Upper lobe of left lung (tissue), 6 donors: Measurements from ENCODE around the gene DDX10. TPM values are rescaled to one million over a fixed set of nuclear protein-coding genes. Genes with fewer than 3 reads are reported as not detected.

Source experiments
- ATAC-seq, 2 donors: fragments of 200-7000 bp; cut with Tn5 transposase; one replicate each; pipeline ENCODE4 v1.9.1; 2022; ENCODE audit warnings: mild to moderate bottlenecking in 2 of 2, moderate library complexity in 2 of 2; ENCODE audit not compliant: low FRiP score in 2 of 2
- DNase-seq, 2 donors: peaks; one replicate each; pipeline ENCODE4 v3.0.0-alpha.2; 2019 to 2020
- H3K27ac ChIP-seq, 4 donors: fragments of 200-600 bp; sonication (generic); one replicate each; pipeline ENCODE4 v1.5.1; 2016 to 2019
- H3K27me3 ChIP-seq, 4 donors: fragments of 200-600 bp; sonication (generic); one replicate each; pipeline ENCODE4 v1.5.1; 2017 to 2019
- H3K36me3 ChIP-seq, 4 donors: fragments of 200-600 bp; sonication (generic); one replicate each; pipeline ENCODE4 v1.5.1; 2016 to 2019
- H3K4me1 ChIP-seq, 4 donors: fragments of 200-600 bp; sonication (generic); one replicate each; pipeline ENCODE4 v1.5.1; 2018 to 2019
- H3K4me3 ChIP-seq, 4 donors: fragments of 200-600 bp; sonication (generic); one replicate each; pipeline ENCODE4 v1.5.1; 2017 to 2019; ENCODE audit warnings: mild to moderate bottlenecking in 2 of 4, moderate library complexity in 1 of 4
- H3K9me3 ChIP-seq, 4 donors: fragments of 200-600 bp; sonication (generic); one replicate each; pipeline ENCODE4 v1.5.1; 2018 to 2019
- CTCF ChIP-seq, 6 experiments: fragments of 450-650 bp in 4 of 6; fragments of 200-600 bp in 2 of 6; sonication (generic) in 2 of 6; IDR thresholded peaks; one replicate each; pipeline ENCODE4 v1.5.1; 2016 to 2019; ENCODE audit warnings: antibody characterized with exemption in 6 of 6
- EP300 ChIP-seq, 4 donors: sonication (generic); formaldehyde crosslinking; IDR thresholded peaks; one replicate each; pipeline ENCODE4 v1.5.1; 2017; ENCODE audit warnings: antibody characterized with exemption in 4 of 4, control low read depth in 2 of 4
- POLR2A ChIP-seq, 4 donors: fragments of 450-650 bp; IDR thresholded peaks; one replicate each; pipeline ENCODE4 v1.5.1; 2016 to 2017; ENCODE audit warnings: antibody characterized with exemption in 4 of 4, mild to moderate bottlenecking in 2 of 4
- POLR2AphosphoS5 ChIP-seq, 2 donors: sonication (generic); formaldehyde crosslinking; IDR thresholded peaks; one replicate each; pipeline ENCODE4 v1.5.1; 2017; ENCODE audit warnings: antibody characterized with exemption in 2 of 2
- WGBS, 2 donors: methylation state at CpG; one replicate each; pipeline ENCODE4 v1.1.5; 2017 to 2018; 5-methylcytosine and 5-hydroxymethylcytosine counted together
- total RNA-seq, 6 donors: library from RNA; depleted of rRNA in 4 of 6; stranded (reverse); fragments of >200 nt in 4 of 6; gene quantifications; one replicate each; pipeline versions ENCODE4 v1.1.0 to v1.2.1, GENCODE V29; 2016 to 2021
- donor health status: DM: no; HTN: no; CAD: no; lungs with moderate emphysema.
- donor health status: DM: no; HTN: yes; CAD: no; lungs with severe emphysema.

The DDX10 gene
- total RNA-seq, 6 donors from 2014 or later: 9.0 to 25.2 (median 17.4) TPM

GRCh38 chr11:108790501-108791299 is 125.8 kb downstream of the DDX10 start:
- H3K9me3 ChIP-seq: no peaks in the 10 kb centered on the region
- no peak overlapping the region for H3K4me3 ChIP-seq
- no peak for TF ChIP-seq POLR2AphosphoS5 (IDR thresholded peaks at IDR 0.05)
- TF ChIP-seq EP300 (IDR thresholded peaks at IDR 0.05): no peak
- no peak for TF ChIP-seq CTCF (IDR thresholded peaks at IDR 0.05)
- H3K27me3 ChIP-seq: no peaks in the 10 kb centered on the region
- ATAC-seq (no peak), DNase-seq (no peak)
- no peak overlapping the region for H3K27ac ChIP-seq
- no peaks in the 10 kb centered on the region for H3K4me1 ChIP-seq
- WGBS, 2 donors: 75 to 88% methylated on average over 4 to 5 of the region's 5 CpGs
- H3K36me3 ChIP-seq: no peaks in the 10 kb centered on the region

GRCh38 chr11:108793138-108793537 is 128.3 kb downstream of the DDX10 start:
- WGBS, 2 donors: 73 to 74% methylated on average over 2 of the region's 2 CpGs
- no peak overlapping the region for H3K27ac ChIP-seq
- H3K9me3 ChIP-seq: no peaks in the 10 kb centered on the region
- no peaks in the 10 kb centered on the region for H3K4me1 ChIP-seq
- DNase-seq: no peak
- H3K4me3 ChIP-seq: no peak overlapping the region
- no peak for ATAC-seq
- TF ChIP-seq POLR2AphosphoS5 (IDR thresholded peaks at IDR 0.05) (no peak), EP300 (IDR thresholded peaks at IDR 0.05) (no peak), CTCF (IDR thresholded peaks at IDR 0.05) (no peak), POLR2A (IDR thresholded peaks at IDR 0.05) (no peak)
- no peaks in the 10 kb centered on the region for H3K27me3 ChIP-seq
- H3K36me3 ChIP-seq: no peaks in the 10 kb centered on the region

- H3K4me1 ChIP-seq: no peaks in the 10 kb centered on the region
- no peaks in the 10 kb centered on the region for H3K36me3 ChIP-seq
- no peaks in the 10 kb centered on the region for H3K27me3 ChIP-seq
- H3K4me3 ChIP-seq: no peak overlapping the region
- no peak overlapping the region for H3K27ac ChIP-seq
- TF ChIP-seq POLR2A (IDR thresholded peaks at IDR 0.05): no peak
- TF ChIP-seq EP300 (IDR thresholded peaks at IDR 0.05): no peak
- no peak for TF ChIP-seq POLR2AphosphoS5 (IDR thresholded peaks at IDR 0.05)
- no peak for TF ChIP-seq CTCF (IDR thresholded peaks at IDR 0.05)
- no peak for DNase-seq
- WGBS, 2 donors: 64 to 78% methylated on average over 2 of the region's 2 CpGs
- ATAC-seq: no peak
- no peaks in the 10 kb centered on the region for H3K9me3 ChIP-seq
Observed at GRCh38 chr11:108793611-108794010, 128.7 kb downstream of the DDX10 start.

GRCh38 chr11:108796551-108796950 is 131.7 kb downstream of the DDX10 start:
- Histone ChIP-seq H3K4me3 (no peak overlapping the region), H3K4me1 (peaks cover 0 to 5% (median 0%) of the 10 kb centered on the region in 4 donors), H3K27ac (no peak overlapping the region), H3K36me3 (no peaks in the 10 kb centered on the region), H3K9me3 (no peaks in the 10 kb centered on the region), H3K27me3 (no peaks in the 10 kb centered on the region)
- no peak for TF ChIP-seq EP300 (IDR thresholded peaks at IDR 0.05)
- 84 to 87% methylated on average over 4 of the region's 4 CpGs for WGBS, 2 donors
- no peak for ATAC-seq
- no peak for DNase-seq

- DNase-seq: no peak
- Histone ChIP-seq H3K4me1 (peaks cover 0 to 5% (median 0%) of the 10 kb centered on the region in 4 donors), H3K9me3 (no peaks in the 10 kb centered on the region), H3K27ac (no peak overlapping the region), H3K36me3 (no peaks in the 10 kb centered on the region), H3K4me3 (no peak overlapping the region), H3K27me3 (no peaks in the 10 kb centered on the region)
- ATAC-seq: no peak
- WGBS, 2 donors: 88 to 91% methylated on average over 4 of the region's 4 CpGs
- TF ChIP-seq CTCF (IDR thresholded peaks at IDR 0.05): no peak
- TF ChIP-seq POLR2AphosphoS5 (IDR thresholded peaks at IDR 0.05): no peak
- TF ChIP-seq POLR2A (IDR thresholded peaks at IDR 0.05): no peak
- no peak for TF ChIP-seq EP300 (IDR thresholded peaks at IDR 0.05)
Observed at GRCh38 chr11:108797578-108798100, 132.8 kb downstream of the DDX10 start.
